ENCODE data around the gene NOS1AP.

NOS1AP gene

GRCh38 chr1:162090378-162090777, 20.9 kb downstream of the NOS1AP start:
- no peak for DNase-seq (ENCODE audit: low spot score)

- DNase-seq (ENCODE audit: low spot score): no peak
These were observed 22.4 kb downstream of the NOS1AP start for GRCh38 chr1:162091681-162092524.

GRCh38 chr1:162093095-162093494, 23.6 kb downstream of the NOS1AP start:
- no peak for DNase-seq (ENCODE audit: low spot score)

GRCh38 chr1:162094271-162094670, 24.8 kb downstream of the NOS1AP start:
- no peak for DNase-seq (ENCODE audit: low spot score)

GRCh38 chr1:162094723-162095122, 25.2 kb downstream of the NOS1AP start:
- DNase-seq (ENCODE audit: low spot score): no peak

- no peak for DNase-seq (ENCODE audit: low spot score)
These were observed 38.4 kb downstream of the NOS1AP start for GRCh38 chr1:162107911-162108310.

GRCh38 chr1:162108426-162108825, 38.9 kb downstream of the NOS1AP start:
- no peak for DNase-seq (ENCODE audit: low spot score)

- DNase-seq (ENCODE audit: low spot score): no peak
These were observed 41.4 kb downstream of the NOS1AP start for GRCh38 chr1:162110910-162111309.

GRCh38 chr1:162111572-162111971, 42.1 kb downstream of the NOS1AP start:
- no peak for DNase-seq (ENCODE audit: low spot score)

GRCh38 chr1:162113419-162113818, 43.9 kb downstream of the NOS1AP start:
- DNase-seq (ENCODE audit: low spot score): no peak

GRCh38 chr1:162117039-162117774, 47.7 kb downstream of the NOS1AP start:
- no peak for DNase-seq (ENCODE audit: low spot score)

- no peak for DNase-seq (ENCODE audit: low spot score)
These were observed 48.6 kb downstream of the NOS1AP start for GRCh38 chr1:162118063-162118462.

- DNase-seq (ENCODE audit: low spot score): no peak
These were observed 59.3 kb downstream of the NOS1AP start for GRCh38 chr1:162128693-162129356.

- DNase-seq (ENCODE audit: low spot score): no peak
These were observed 60.8 kb downstream of the NOS1AP start for GRCh38 chr1:162130308-162130707.

- no peak for DNase-seq (ENCODE audit: low spot score)
These were observed 62.2 kb downstream of the NOS1AP start for GRCh38 chr1:162131400-162132321.

GRCh38 chr1:162133566-162133965, 64.1 kb downstream of the NOS1AP start:
- no peak for DNase-seq (ENCODE audit: low spot score)

GRCh38 chr1:162134646-162135045, 65.2 kb downstream of the NOS1AP start:
- DNase-seq (ENCODE audit: low spot score): no peak

GRCh38 chr1:162135271-162135775, 65.8 kb downstream of the NOS1AP start:
- no peak for DNase-seq (ENCODE audit: low spot score)

- peak; percentile 10 for DNase-seq (ENCODE audit: low spot score)
These were observed 67.3 kb downstream of the NOS1AP start for GRCh38 chr1:162136760-162137159.

- DNase-seq (ENCODE audit: low spot score): peak; percentile 12
These were observed 67.9 kb downstream of the NOS1AP start for GRCh38 chr1:162137179-162137960.

- DNase-seq (ENCODE audit: low spot score): no peak
These were observed 68.6 kb downstream of the NOS1AP start for GRCh38 chr1:162138112-162138511.
